Neuronal stem cell (in vitro differentiated cells): Measurements from ENCODE around the gene CDH23.

Experiments
- DNase-seq: peaks from one replicate; pipeline ENCODE4 v3.0.0-alpha.2; 2013; ENCODE audit warnings: low spot score
- H2AFZ ChIP-seq: one replicate; pipeline ENCODE4 v1.6.1; 2013; ENCODE audit warnings: mild to moderate bottlenecking, low read length, inconsistent platforms
- H2AK5ac ChIP-seq: 2 replicates; pipeline ENCODE4 v1.6.1; 2013; ENCODE audit warnings: low read depth, mild to moderate bottlenecking, inconsistent platforms, low read length, moderate library complexity, mixed read lengths
- H2BK120ac ChIP-seq: 2 replicates; pipeline ENCODE4 v1.6.1; 2013; ENCODE audit warnings: low read depth, mild to moderate bottlenecking, inconsistent platforms, low read length, moderate library complexity, mixed read lengths
- H2BK12ac ChIP-seq: one replicate; pipeline ENCODE4 v1.6.1; 2013; ENCODE audit warnings: low read length, inconsistent platforms
- H2BK15ac ChIP-seq: 2 replicates; pipeline ENCODE4 v1.6.1; 2013; ENCODE audit warnings: mild to moderate bottlenecking, low read length, inconsistent platforms, mixed read lengths
- H2BK5ac ChIP-seq: one replicate; pipeline ENCODE4 v1.6.1; 2013; ENCODE audit warnings: inconsistent platforms, mild to moderate bottlenecking, low read length, moderate library complexity
- H3K14ac ChIP-seq: one replicate; pipeline ENCODE4 v1.6.1; 2013; ENCODE audit warnings: low read length, inconsistent platforms
- H3K18ac ChIP-seq: 2 replicates; pipeline ENCODE4 v1.6.1; 2013; ENCODE audit warnings: low read length, inconsistent platforms
- H3K23ac ChIP-seq: 2 replicates; pipeline ENCODE4 v1.6.1; 2013; ENCODE audit warnings: low read depth, mild to moderate bottlenecking, mixed read lengths, low read length, inconsistent platforms; ENCODE audit not compliant: poor library complexity
- H3K27ac ChIP-seq: replicated peaks from 3 replicates; pipeline ENCODE4 v1.5.1; 2013; ENCODE audit warnings: low read length, inconsistent platforms
- H3K27me3 ChIP-seq, 3 experiments: 2 replicates each; pipeline ENCODE4 v1.6.1; 2013; ENCODE audit warnings: low read length in 3 of 3, mild to moderate bottlenecking in 2 of 3, inconsistent platforms in 1 of 3, low read depth in 1 of 3, mixed read lengths in 1 of 3, moderate library complexity in 1 of 3; ENCODE audit not compliant: control insufficient read depth in 3 of 3, insufficient read depth in 3 of 3
- H3K36me3 ChIP-seq, 2 donors: replicated peaks in 1 of 2; 2 replicates each; pipeline ENCODE4 v1.6.1; 2013; ENCODE audit warnings: low read length in 2 of 2; ENCODE audit not compliant: control insufficient read depth in 2 of 2, insufficient read depth in 2 of 2
- H3K4ac ChIP-seq: 2 replicates; pipeline ENCODE4 v1.6.1; 2013; ENCODE audit warnings: inconsistent platforms, mild to moderate bottlenecking, low read length, moderate library complexity
- H3K4me1 ChIP-seq, 2 donors: 1 replicate in 1 of 2; 2 replicates in 1 of 2; pipeline ENCODE4 v1.6.1; 2013; ENCODE audit warnings: low read length in 2 of 2, low read depth in 1 of 2; ENCODE audit not compliant: control insufficient read depth in 2 of 2, insufficient read depth in 1 of 2
- H3K4me2 ChIP-seq: one replicate; pipeline ENCODE4 v1.6.1; 2013; ENCODE audit warnings: mild to moderate bottlenecking, low read length, inconsistent platforms; ENCODE audit not compliant: insufficient read depth, poor library complexity, severe bottlenecking
- H3K4me3 ChIP-seq, 2 donors: 2 replicates each; pipeline ENCODE4 v1.5.1; 2013; ENCODE audit warnings: low read length in 2 of 2, mild to moderate bottlenecking in 2 of 2, inconsistent platforms in 1 of 2, moderate library complexity in 1 of 2
- H3K79me1 ChIP-seq: one replicate; pipeline ENCODE4 v1.6.1; 2013; ENCODE audit warnings: low read depth, mild to moderate bottlenecking, inconsistent platforms, low read length, moderate library complexity
- H3K9ac ChIP-seq: one replicate; pipeline ENCODE4 v1.6.1; 2013; ENCODE audit warnings: mild to moderate bottlenecking, low read depth, low read length, inconsistent platforms; ENCODE audit not compliant: poor library complexity
- H3K9me3 ChIP-seq, 2 donors: replicated peaks in 1 of 2; 2 replicates each; pipeline versions ENCODE3 to v1.6.1; 2013; ENCODE audit warnings: low read length in 2 of 2, mild to moderate bottlenecking in 2 of 2, inconsistent platforms in 1 of 2, low read depth in 1 of 2, mixed read lengths in 1 of 2, moderate library complexity in 1 of 2; ENCODE audit not compliant: control insufficient read depth in 2 of 2, insufficient read depth in 1 of 2
- H4K8ac ChIP-seq: one replicate; pipeline ENCODE4 v1.6.1; 2013; ENCODE audit warnings: low read depth, mild to moderate bottlenecking, inconsistent platforms, low read length, moderate library complexity
- H4K91ac ChIP-seq: one replicate; pipeline ENCODE4 v1.6.1; 2013; ENCODE audit warnings: low read length, low read depth, mild to moderate bottlenecking, inconsistent platforms; ENCODE audit not compliant: poor library complexity
- WGBS, 2 donors: extraction: QIAGEN DNeasy Blood & Tissue Kit; methylation state at CpG; one replicate each; pipeline ENCODE4 v1.1.7; 2013; ENCODE audit warnings: missing lambda C conversion rate in 2 of 2, mixed read lengths in 1 of 2; ENCODE audit not compliant: insufficient read length in 2 of 2, insufficient replicate concordance in 1 of 2; ENCODE audit errors: extremely low coverage in 2 of 2; 5-methylcytosine and 5-hydroxymethylcytosine counted together

The CDH23 gene

DNA sequence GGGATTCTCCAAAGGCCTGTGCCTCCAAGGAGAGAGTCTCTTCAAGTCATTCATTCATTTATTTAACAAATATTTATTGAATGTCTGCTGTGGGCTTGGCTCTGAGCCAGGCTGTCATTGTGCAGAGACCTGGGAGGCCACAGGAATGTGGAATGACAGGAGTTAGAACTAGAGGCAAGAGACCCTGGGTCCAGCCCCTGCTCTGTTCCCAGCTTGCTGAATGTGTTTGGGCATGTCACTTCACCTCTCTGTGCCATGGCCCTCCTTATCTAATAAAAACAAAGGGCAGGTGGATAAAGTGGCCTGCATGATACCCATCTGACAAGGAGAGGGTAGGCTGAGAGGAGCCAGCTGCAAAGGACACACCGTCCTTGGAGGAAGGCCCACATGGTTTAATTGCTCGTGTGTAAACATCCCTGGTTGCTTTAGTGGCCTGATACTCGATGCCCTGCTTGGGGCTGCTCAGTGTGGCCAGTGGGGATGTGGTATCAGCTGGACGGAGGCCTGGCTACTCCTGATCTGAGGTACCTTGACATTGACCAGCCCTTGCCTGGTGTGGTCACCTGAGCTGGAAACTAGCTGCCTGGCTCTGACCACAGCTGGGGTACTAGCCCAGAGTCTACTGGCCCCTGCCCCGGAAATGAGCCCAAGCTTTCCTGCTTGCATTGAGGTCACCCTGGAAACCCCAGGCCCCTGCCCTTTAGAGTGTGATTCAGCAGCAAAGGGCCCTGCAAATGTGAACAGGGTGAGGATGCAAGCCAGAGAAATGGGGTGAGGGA lies 116.2 kb downstream of the CDH23 start:
- Histone ChIP-seq H3K4me1 (peaks cover 0 to 32% of the 10 kb centered on the region in 2 donors), H2AK5ac (peak overlapping the region; percentile 82), H2BK5ac (no peak overlapping the region), H2BK15ac (peak overlapping the region; percentile 43), H4K91ac (no peak overlapping the region), H3K4ac (no peak overlapping the region), H2BK12ac (no peak overlapping the region), H3K18ac (peak overlapping the region; percentile 78), H3K23ac (no peak overlapping the region), H3K9me3 (no peaks in the 10 kb centered on the region), H3K27me3 (peaks cover 0 to 13% (median 0%) of the 10 kb centered on the region in 3 experiments), H3K9ac (peak overlapping the region; percentile 24), H3K14ac (no peak overlapping the region), H2BK120ac (no peak overlapping the region), H3K27ac (no peak overlapping the region), H3K36me3 (no peaks in the 10 kb centered on the region), H2AFZ (no peak overlapping the region), H4K8ac (no peak overlapping the region), H3K4me2 (no peak overlapping the region), H3K4me3 (no peak overlapping the region), H3K79me1 (no peaks in the 10 kb centered on the region)
- DNase-seq, result no peak
- WGBS, 2 donors, result no CpG with 5 or more reads among the region's 5 CpGs

DNA sequence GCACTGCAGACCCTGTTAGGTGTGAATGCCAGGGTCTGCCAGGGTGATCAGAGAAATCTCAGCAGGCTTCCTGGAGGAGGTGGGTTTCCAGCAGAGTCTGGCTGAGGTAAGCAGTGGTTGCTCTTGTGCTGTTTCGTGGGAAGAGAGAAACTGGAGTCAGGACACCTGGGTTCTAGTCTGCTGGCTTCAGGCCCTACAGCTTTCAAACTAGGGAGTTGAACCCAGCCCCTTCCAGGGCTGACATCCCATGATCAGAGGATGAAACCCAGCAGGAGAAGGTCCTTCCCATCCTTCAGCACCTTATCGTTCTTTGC lies 116.8 kb downstream of the CDH23 start:
- no peak overlapping the region for H2BK120ac ChIP-seq
- no peaks in the 10 kb centered on the region for H3K79me1 ChIP-seq
- no CpG with 5 or more reads among the region's 2 CpGs for WGBS, 2 donors
- no peak overlapping the region for H4K91ac ChIP-seq
- no peak overlapping the region for H2AFZ ChIP-seq
- H3K18ac ChIP-seq, result peak overlapping the region; percentile 2
- no peak for DNase-seq
- H3K36me3 ChIP-seq, result no peaks in the 10 kb centered on the region
- H3K23ac ChIP-seq, result no peak overlapping the region
- no peaks in the 10 kb centered on the region for H3K9me3 ChIP-seq
- peak overlapping the region; percentile 34 for H2BK15ac ChIP-seq
- H3K4ac ChIP-seq, result no peak overlapping the region
- no peak overlapping the region for H3K4me2 ChIP-seq
- H3K9ac ChIP-seq, result no peak overlapping the region
- H3K4me3 ChIP-seq, result no peak overlapping the region
- no peak overlapping the region for H3K27ac ChIP-seq
- H2BK12ac ChIP-seq, result no peak overlapping the region
- peaks cover 0 to 13% (median 0%) of the 10 kb centered on the region in 3 experiments for H3K27me3 ChIP-seq
- no peak overlapping the region for H3K14ac ChIP-seq
- no peak overlapping the region for H4K8ac ChIP-seq
- peak overlapping the region; percentile 82 for H2AK5ac ChIP-seq
- H3K4me1 ChIP-seq, result peaks cover 0 to 32% of the 10 kb centered on the region in 2 donors
- H2BK5ac ChIP-seq, result no peak overlapping the region

DNA sequence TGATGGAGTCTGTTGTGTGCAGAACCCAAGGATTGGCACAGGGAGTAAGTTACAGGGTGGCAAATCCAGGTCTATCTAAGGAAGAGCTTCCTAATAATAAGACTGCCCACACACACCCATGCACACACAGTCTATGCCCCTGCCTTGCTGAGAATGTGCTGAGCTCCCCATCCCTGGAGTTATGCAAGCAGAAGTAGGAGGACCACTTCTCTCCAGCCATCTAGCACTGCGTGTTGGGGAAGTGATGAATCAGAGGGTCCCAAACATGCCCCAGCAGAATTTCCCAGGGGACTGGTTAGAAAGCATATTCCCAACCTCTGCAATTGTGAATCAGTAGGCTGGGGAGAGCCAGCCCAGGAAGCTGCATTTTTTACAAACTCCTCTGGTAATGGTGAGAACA lies 117.2 kb downstream of the CDH23 start:
- H2BK120ac ChIP-seq, result no peak overlapping the region
- no peak overlapping the region for H4K91ac ChIP-seq
- no peak overlapping the region for H3K23ac ChIP-seq
- no peak overlapping the region for H3K27ac ChIP-seq
- no peak overlapping the region for H3K4me2 ChIP-seq
- H3K9ac ChIP-seq, result no peak overlapping the region
- no CpG with 5 or more reads among the region's 1 CpG for WGBS, 2 donors
- H3K4ac ChIP-seq, result no peak overlapping the region
- no peaks in the 10 kb centered on the region for H3K9me3 ChIP-seq
- peaks cover 0 to 13% (median 0%) of the 10 kb centered on the region in 3 experiments for H3K27me3 ChIP-seq
- no peak overlapping the region for H4K8ac ChIP-seq
- no peak overlapping the region for H2AFZ ChIP-seq
- no peak for DNase-seq
- H2BK12ac ChIP-seq, result no peak overlapping the region
- H2BK5ac ChIP-seq, result no peak overlapping the region
- peak overlapping the region; percentile 2 for H3K18ac ChIP-seq
- peaks cover 0 to 32% of the 10 kb centered on the region in 2 donors for H3K4me1 ChIP-seq
- H3K4me3 ChIP-seq, result no peak overlapping the region
- no peak overlapping the region for H2BK15ac ChIP-seq
- no peak overlapping the region for H3K14ac ChIP-seq
- no peaks in the 10 kb centered on the region for H3K36me3 ChIP-seq
- H3K79me1 ChIP-seq, result no peaks in the 10 kb centered on the region
- peak overlapping the region; percentile 7 for H2AK5ac ChIP-seq

DNA sequence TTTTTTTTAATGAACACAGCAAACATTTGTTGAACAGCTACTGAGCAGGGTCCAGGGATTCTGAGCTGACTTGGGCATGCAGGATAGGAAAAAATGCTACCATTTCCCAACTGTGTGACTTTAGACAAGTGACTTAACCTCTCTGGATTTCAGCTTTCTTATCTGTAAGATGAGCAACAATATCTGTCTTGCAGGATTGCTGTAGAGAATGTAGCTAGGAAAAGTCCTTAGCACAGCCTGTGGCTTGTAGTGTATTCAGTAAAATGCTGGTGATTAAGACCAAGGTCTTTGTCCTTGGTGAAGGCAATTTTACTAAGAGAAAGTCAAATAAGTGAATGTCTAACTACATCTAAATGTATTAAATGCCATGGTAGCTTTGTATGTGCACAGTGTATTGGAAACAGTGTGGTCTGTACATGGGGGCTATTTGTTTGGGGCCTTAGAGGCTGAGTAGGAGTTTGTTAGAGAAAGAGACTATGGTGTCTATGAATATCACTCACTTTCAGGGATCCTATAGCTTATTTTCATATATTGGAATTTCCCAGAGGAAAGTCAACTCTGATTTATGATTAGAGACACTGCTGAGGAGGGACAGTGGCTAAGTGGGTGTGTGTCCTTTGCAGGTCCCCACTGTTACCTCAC lies 118.9 kb downstream of the CDH23 start:
- peaks cover 0 to 34% of the 10 kb centered on the region in 2 donors for H3K4me1 ChIP-seq

More for the DNA sequence above, 118.9 kb downstream of the CDH23 start:
- Histone ChIP-seq H3K9me3 (no peaks in the 10 kb centered on the region), H2BK120ac (no peak overlapping the region), H3K4me3 (no peak overlapping the region), H2AK5ac (no peak overlapping the region), H2BK12ac (peak overlapping the region; percentile 47), H3K14ac (no peak overlapping the region), H3K23ac (no peak overlapping the region), H2BK5ac (no peak overlapping the region), H3K79me1 (no peaks in the 10 kb centered on the region), H3K18ac (peak overlapping the region; percentile 92), H3K27ac (no peak overlapping the region), H3K9ac (peak overlapping the region; percentile 38), H4K91ac (no peak overlapping the region), H4K8ac (no peak overlapping the region), H3K4me2 (no peak overlapping the region), H2AFZ (no peak overlapping the region), H3K4ac (no peak overlapping the region), H3K27me3 (peaks cover 0 to 13% (median 0%) of the 10 kb centered on the region in 3 experiments), H3K36me3 (no peaks in the 10 kb centered on the region), H2BK15ac (peak overlapping the region; percentile 84)
- no peak for DNase-seq
